Tongue (tissue), 2 donors: ENCODE data around the gene ROCK2. TPM values are rescaled to one million over a fixed set of nuclear protein-coding genes. Genes with fewer than 3 reads are reported as not detected.
"Not testable (repeated sequence)": the region's sequence is repeated elsewhere in the genome, so short reads cannot be mapped to it uniquely, and the experiment has no call there.

Experiments
- DNase-seq: peaks from one replicate; pipeline ENCODE4 v3.0.0-alpha.2; 2015
- total RNA-seq: library from RNA; depleted of rRNA; stranded (reverse); fragments of >200 nt; gene quantifications from one replicate; pipeline ENCODE4 v1.2.3, GENCODE V29; 2014

Gene ROCK2
- total RNA-seq, 1 donor from 2014 or later: 89.4 TPM

- no peak for DNase-seq
These were observed 80.4 kb downstream of the ROCK2 start for GRCh38 chr2:11264007-11264406.

GRCh38 chr2:11263177-11263576 lies 81.3 kb downstream of the ROCK2 start:
- DNase-seq: no peak

GRCh38 chr2:11262438-11262837 lies 82.0 kb downstream of the ROCK2 start:
- not testable (repeated sequence) for DNase-seq

- DNase-seq: not testable (repeated sequence)
These were observed 82.9 kb downstream of the ROCK2 start for GRCh38 chr2:11261564-11261963.

- DNase-seq: no peak
These were observed 83.5 kb downstream of the ROCK2 start for GRCh38 chr2:11260979-11261378.

GRCh38 chr2:11257964-11258363 lies 86.5 kb downstream of the ROCK2 start:
- no peak for DNase-seq

- DNase-seq: no peak
These were observed 87.4 kb downstream of the ROCK2 start for GRCh38 chr2:11257078-11257477.

- DNase-seq: no peak
These were observed 88.3 kb downstream of the ROCK2 start for GRCh38 chr2:11256166-11256565.

GRCh38 chr2:11254100-11254536 lies 90.3 kb downstream of the ROCK2 start:
- DNase-seq: no peak

- DNase-seq: not testable (repeated sequence)
These were observed 92.0 kb downstream of the ROCK2 start for GRCh38 chr2:11252458-11252857.

- no peak for DNase-seq
These were observed 93.8 kb downstream of the ROCK2 start for GRCh38 chr2:11250400-11251196.

GRCh38 chr2:11245322-11245721 lies 99.1 kb downstream of the ROCK2 start:
- no peak for DNase-seq

GRCh38 chr2:11244091-11244826 lies 100.2 kb downstream of the ROCK2 start:
- DNase-seq: no peak

- DNase-seq: no peak
These were observed 100.9 kb downstream of the ROCK2 start for GRCh38 chr2:11243512-11243911.

GRCh38 chr2:11242542-11243174 lies 101.8 kb downstream of the ROCK2 start:
- no peak for DNase-seq

GRCh38 chr2:11241412-11242203 lies 102.8 kb downstream of the ROCK2 start:
- DNase-seq: no peak

- DNase-seq: no peak
These were observed 104.6 kb downstream of the ROCK2 start for GRCh38 chr2:11239666-11240462.

GRCh38 chr2:11239147-11239546 lies 105.3 kb downstream of the ROCK2 start:
- DNase-seq: no peak

- no peak for DNase-seq
These were observed 107.3 kb downstream of the ROCK2 start for GRCh38 chr2:11237122-11237521.

- no peak for DNase-seq
These were observed 108.1 kb downstream of the ROCK2 start for GRCh38 chr2:11236335-11236734.

GRCh38 chr2:11235583-11235982 lies 108.9 kb downstream of the ROCK2 start:
- no peak for DNase-seq
